Activated T-cell treated with anti-CD3 and anti-CD28 coated beads, Interleukin-2, amount 50 U/mL, for 72 hours (primary cell): ENCODE measurements around the gene U2AF2. TPM values are rescaled to one million over a fixed set of nuclear protein-coding genes. Genes with fewer than 3 reads are reported as not detected.
A peak's percentile ranks its signal among the peaks of the same experiment; 100 is the strongest.

Source experiments
- ATAC-seq, 2 donors: fragments of 150-1000 bp; cut with Tn5 transposase; replicated peaks in 1 of 2; 2 replicates each; pipeline ENCODE4 v1.10.0; 2021; ENCODE audit warnings: moderate library complexity in 2 of 2, mild to moderate bottlenecking in 1 of 2
- DNase-seq, 2 donors: peaks; one replicate each; pipeline ENCODE4 v3.0.0; 2021 to 2022; ENCODE audit warnings: mixed read lengths in 1 of 2
- H3K27ac Mint-ChIP-seq: one replicate; pipeline ENCODE4 v1.8.0; 2022; ENCODE audit warnings: mild to moderate bottlenecking, moderate library complexity, mixed read lengths
- H3K27me3 Mint-ChIP-seq: one replicate; pipeline ENCODE4 v1.8.0; 2022; ENCODE audit warnings: low read depth, mixed read lengths
- H3K36me3 Mint-ChIP-seq, 2 donors: one replicate each; pipeline ENCODE4 v1.8.0; 2022; ENCODE audit warnings: mixed read lengths in 2 of 2, mild to moderate bottlenecking in 1 of 2; ENCODE audit not compliant: insufficient read depth in 2 of 2
- H3K4me1 Mint-ChIP-seq: one replicate; pipeline ENCODE4 v1.8.0; 2022; ENCODE audit warnings: low read depth, mixed read lengths
- H3K4me3 Mint-ChIP-seq, 2 donors: one replicate each; pipeline ENCODE4 v1.8.0; 2022; ENCODE audit warnings: mild to moderate bottlenecking in 2 of 2, mixed read lengths in 2 of 2, moderate library complexity in 2 of 2
- H3K9me3 Mint-ChIP-seq, 2 donors: one replicate each; pipeline ENCODE4 v1.8.0; 2022; ENCODE audit warnings: mixed read lengths in 2 of 2
- total RNA-seq, 2 donors: library from RNA; stranded (reverse); gene quantifications; one replicate each; pipeline ENCODE4 v1.2.3, GENCODE V29; 2022

Gene U2AF2
- total RNA-seq, 2 donors from 2014 or later, result 128 to 137 TPM

DNA sequence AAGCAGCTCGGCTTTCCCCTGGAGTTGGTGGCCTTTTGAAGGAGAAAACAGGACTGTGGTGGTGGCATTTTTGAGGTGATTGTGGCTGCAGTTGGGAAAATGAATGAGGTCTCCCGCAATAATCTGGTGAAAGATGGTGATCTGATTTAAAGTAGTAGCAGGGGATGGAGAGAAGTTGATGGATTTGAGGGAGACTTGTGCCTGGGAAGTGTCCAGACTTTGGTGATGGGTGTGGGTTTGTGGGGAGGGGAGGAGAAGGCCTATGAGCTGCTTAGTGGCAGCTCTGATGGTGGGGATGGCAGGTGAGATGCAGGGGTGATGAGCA lies 16.2 kb downstream of the U2AF2 start:
- no peak for ATAC-seq
- no peaks in the 10 kb centered on the region for H3K27me3 Mint-ChIP-seq
- peaks cover 18% of the 10 kb centered on the region for H3K4me1 Mint-ChIP-seq
- no peak for DNase-seq
- no peak overlapping the region for H3K4me3 Mint-ChIP-seq
- no peaks in the 10 kb centered on the region for H3K9me3 Mint-ChIP-seq
- no peak overlapping the region for H3K27ac Mint-ChIP-seq
- peaks cover 4 to 21% of the 10 kb centered on the region in 2 donors for H3K36me3 Mint-ChIP-seq

- ATAC-seq, result no peak
- peaks cover 5 to 21% of the 10 kb centered on the region in 2 donors for H3K36me3 Mint-ChIP-seq
- peak overlapping the region; percentile 27 for H3K27ac Mint-ChIP-seq
Measured at GRCh38 chr19:55672418-55672817, 17.6 kb downstream of the U2AF2 start.

GRCh38 chr19:55673465-55673864 lies 18.6 kb downstream of the U2AF2 start:
- peak overlapping the region in 1 of 2 donors; percentile 14 for H3K4me3 Mint-ChIP-seq
- no peak for DNase-seq
- peaks cover 40% of the 10 kb centered on the region for H3K4me1 Mint-ChIP-seq
- H3K36me3 Mint-ChIP-seq, result peaks cover 8 to 17% of the 10 kb centered on the region in 2 donors
- H3K9me3 Mint-ChIP-seq, result no peaks in the 10 kb centered on the region
- no peaks in the 10 kb centered on the region for H3K27me3 Mint-ChIP-seq
- ATAC-seq, result no peak
- H3K27ac Mint-ChIP-seq, result peak overlapping the region; percentile 82

More at GRCh38 chr19:55672418-55672817, 17.6 kb downstream of the U2AF2 start:
- Mint-ChIP-seq H3K9me3 (no peaks in the 10 kb centered on the region), H3K4me3 (no peak overlapping the region), H3K4me1 (peaks cover 30% of the 10 kb centered on the region), H3K27me3 (no peaks in the 10 kb centered on the region)
- DNase-seq, result no peak

DNA sequence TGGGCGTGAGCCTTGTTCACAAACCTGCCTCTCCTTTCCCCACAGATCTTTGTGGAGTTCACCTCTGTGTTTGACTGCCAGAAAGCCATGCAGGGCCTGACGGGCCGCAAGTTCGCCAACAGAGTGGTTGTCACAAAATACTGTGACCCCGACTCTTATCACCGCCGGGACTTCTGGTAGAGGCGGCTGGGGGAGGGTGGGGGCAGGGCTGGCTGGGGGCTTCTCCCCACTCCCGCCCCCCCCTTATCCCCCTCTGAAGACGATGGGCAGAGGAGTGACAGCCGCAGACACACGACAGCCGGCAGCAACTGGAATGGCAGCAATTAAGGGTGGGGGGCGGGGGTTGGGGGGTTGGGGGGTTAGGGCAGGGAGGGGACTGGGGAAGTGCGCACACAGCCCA lies 19.1 kb downstream of the U2AF2 start:
- Mint-ChIP-seq H3K36me3 (peaks cover 8 to 19% of the 10 kb centered on the region in 2 donors), H3K4me1 (peaks cover 44% of the 10 kb centered on the region), H3K4me3 (peak overlapping the region in 1 of 2 donors; percentile 14), H3K27me3 (no peaks in the 10 kb centered on the region), H3K9me3 (no peaks in the 10 kb centered on the region), H3K27ac (peak overlapping the region; percentile 82)
- DNase-seq, result no peak
- ATAC-seq, result no peak

GRCh38 chr19:55674459-55674840 lies 19.6 kb downstream of the U2AF2 start:
- Mint-ChIP-seq H3K36me3 (peaks cover 8 to 21% of the 10 kb centered on the region in 2 donors), H3K27ac (peak overlapping the region; percentile 39), H3K9me3 (no peaks in the 10 kb centered on the region), H3K27me3 (no peaks in the 10 kb centered on the region), H3K4me3 (peak overlapping the region; percentile 65 to 93), H3K4me1 (peaks cover 50% of the 10 kb centered on the region)
- ATAC-seq, result no peak
- DNase-seq, result no peak

DNA sequence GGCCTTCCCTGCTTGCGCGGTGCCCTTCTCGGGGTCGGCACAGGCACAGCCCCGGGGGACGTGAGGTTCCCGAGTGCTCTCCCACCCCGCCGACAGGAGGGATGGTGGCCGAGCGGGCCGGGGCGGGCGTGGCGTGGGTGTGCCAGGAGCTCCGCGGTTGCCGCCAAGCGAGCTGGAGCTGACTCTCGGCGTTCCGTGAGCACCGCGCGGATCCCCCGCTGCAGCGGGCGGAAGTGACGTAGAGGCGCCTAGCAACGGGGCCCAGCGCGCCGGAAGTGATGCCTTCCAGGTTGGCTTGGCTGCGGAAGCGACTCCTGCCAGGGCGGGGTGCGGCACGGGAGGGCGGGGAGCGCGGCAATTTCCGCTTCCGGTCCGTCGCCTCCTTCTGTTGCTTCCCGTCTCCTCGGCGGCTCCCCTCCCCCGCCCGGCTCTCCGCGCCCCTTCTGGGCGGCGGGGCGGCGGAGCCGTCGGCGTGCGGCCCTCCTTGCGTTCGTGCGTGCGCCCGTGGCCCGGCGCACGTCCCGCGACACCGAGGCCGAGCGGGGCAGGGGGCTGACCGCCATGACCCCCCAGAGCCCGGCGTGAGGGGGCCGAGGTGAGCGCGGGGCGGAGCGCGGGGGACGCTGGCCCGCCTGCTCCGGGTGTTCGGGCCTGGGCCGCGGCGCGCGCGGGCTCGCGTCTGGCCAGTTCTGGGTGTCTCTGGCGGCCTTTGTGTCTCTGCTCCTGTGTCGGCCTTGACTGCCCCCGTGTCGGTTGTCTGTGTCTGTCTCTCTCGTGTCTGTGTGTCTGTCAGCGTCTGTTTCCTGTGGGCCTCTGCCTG lies 20.2 kb downstream of the U2AF2 start, which contains the start of gene EPN1:
Gene EPN1 (plus strand): TSS at position 386 of the 820 bp plus-strand sequence. CDS start 3,402 bp downstream, outside the sequence.
- peaks cover 56% of the 10 kb centered on the region for H3K4me1 Mint-ChIP-seq

GRCh38 chr19:55675661-55676354 lies 21.0 kb downstream of the U2AF2 start:
- Mint-ChIP-seq H3K4me3 (peak overlapping the region; percentile 93 to 94), H3K36me3 (peaks cover 8 to 25% of the 10 kb centered on the region in 2 donors), H3K27ac (peak overlapping the region; percentile 96), H3K27me3 (no peaks in the 10 kb centered on the region), H3K9me3 (no peaks in the 10 kb centered on the region), H3K4me1 (peaks cover 57% of the 10 kb centered on the region)
- no peak for ATAC-seq
- DNase-seq, result no peak

More for the DNA sequence above, 20.2 kb downstream of the U2AF2 start, which contains the start of gene EPN1:
- peak within 1 kb of the TSS; percentile 93 to 94 for H3K4me3 Mint-ChIP-seq
- peak; percentile 98 for DNase-seq
- ATAC-seq, result peak; percentile 93 to 96
- H3K36me3 Mint-ChIP-seq, result peaks cover 8 to 25% of the 10 kb centered on the region in 2 donors
- no peaks in the 10 kb centered on the region for H3K27me3 Mint-ChIP-seq
- H3K9me3 Mint-ChIP-seq, result no peaks in the 10 kb centered on the region
- peak within 1 kb of the TSS; percentile 96 for H3K27ac Mint-ChIP-seq

DNA sequence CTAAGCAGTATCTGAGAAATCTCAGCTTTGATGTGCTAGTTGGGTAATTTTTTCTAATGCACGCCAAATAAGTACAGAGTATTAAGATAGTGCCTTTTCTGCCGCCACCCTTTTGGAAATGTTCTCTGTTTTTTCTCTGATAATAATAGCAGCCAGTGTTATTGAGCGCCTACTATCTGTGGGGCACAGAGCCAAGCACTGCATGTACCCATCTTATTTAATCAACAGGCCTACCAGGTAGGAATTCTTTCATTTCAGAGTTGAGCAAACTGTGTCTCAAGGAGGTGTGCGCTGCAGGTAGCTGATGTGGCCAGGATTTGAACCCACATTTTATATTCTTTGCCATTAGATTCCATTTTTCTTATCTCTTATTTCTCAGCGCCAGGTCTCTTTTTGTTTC lies 21.5 kb downstream of the U2AF2 start:
- H3K36me3 Mint-ChIP-seq, result peaks cover 8 to 26% of the 10 kb centered on the region in 2 donors
- peak overlapping the region; percentile 93 to 94 for H3K4me3 Mint-ChIP-seq
- ATAC-seq, result no peak
- peak overlapping the region; percentile 38 for H3K27ac Mint-ChIP-seq
- no peak for DNase-seq
- H3K4me1 Mint-ChIP-seq, result peaks cover 56% of the 10 kb centered on the region
- no peaks in the 10 kb centered on the region for H3K9me3 Mint-ChIP-seq
- H3K27me3 Mint-ChIP-seq, result no peaks in the 10 kb centered on the region

- Mint-ChIP-seq H3K9me3 (no peaks in the 10 kb centered on the region), H3K27me3 (no peaks in the 10 kb centered on the region), H3K4me3 (peak overlapping the region; percentile 93 to 94), H3K4me1 (peaks cover 56% of the 10 kb centered on the region), H3K27ac (peak overlapping the region; percentile 38), H3K36me3 (peaks cover 8 to 25% of the 10 kb centered on the region in 2 donors)
- no peak for ATAC-seq
- DNase-seq, result no peak
Measured at GRCh38 chr19:55676889-55677505, 22.2 kb downstream of the U2AF2 start.

DNA sequence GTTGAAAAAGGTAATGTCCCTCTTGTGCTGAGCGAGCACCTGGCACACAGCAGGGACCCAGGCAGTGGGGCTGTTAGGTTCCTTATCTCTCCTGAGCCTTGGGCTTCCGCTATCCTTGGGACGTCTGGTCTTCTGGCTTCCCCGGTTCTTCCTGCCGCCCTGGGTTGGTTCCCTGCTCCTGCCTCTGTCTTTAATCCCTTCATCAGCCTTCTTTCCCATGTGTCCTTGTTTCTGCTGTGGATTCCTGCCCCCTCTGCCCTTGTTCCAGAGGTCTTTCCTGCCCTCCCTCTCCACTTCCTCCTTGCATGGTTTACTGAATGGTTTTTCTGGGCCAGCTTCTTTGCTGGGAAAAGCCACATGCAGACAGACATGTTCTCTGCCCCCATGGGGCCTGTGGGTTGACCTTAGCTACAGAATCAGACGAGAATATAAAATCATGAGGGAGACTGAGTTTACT lies 22.8 kb downstream of the U2AF2 start:
- H3K4me3 Mint-ChIP-seq, result peak overlapping the region; percentile 93 to 94
- H3K27me3 Mint-ChIP-seq, result no peaks in the 10 kb centered on the region
- ATAC-seq, result no peak
- H3K27ac Mint-ChIP-seq, result peak overlapping the region; percentile 45
- H3K4me1 Mint-ChIP-seq, result peaks cover 56% of the 10 kb centered on the region
- H3K9me3 Mint-ChIP-seq, result no peaks in the 10 kb centered on the region
- no peak for DNase-seq
- peaks cover 8 to 19% of the 10 kb centered on the region in 2 donors for H3K36me3 Mint-ChIP-seq

DNA sequence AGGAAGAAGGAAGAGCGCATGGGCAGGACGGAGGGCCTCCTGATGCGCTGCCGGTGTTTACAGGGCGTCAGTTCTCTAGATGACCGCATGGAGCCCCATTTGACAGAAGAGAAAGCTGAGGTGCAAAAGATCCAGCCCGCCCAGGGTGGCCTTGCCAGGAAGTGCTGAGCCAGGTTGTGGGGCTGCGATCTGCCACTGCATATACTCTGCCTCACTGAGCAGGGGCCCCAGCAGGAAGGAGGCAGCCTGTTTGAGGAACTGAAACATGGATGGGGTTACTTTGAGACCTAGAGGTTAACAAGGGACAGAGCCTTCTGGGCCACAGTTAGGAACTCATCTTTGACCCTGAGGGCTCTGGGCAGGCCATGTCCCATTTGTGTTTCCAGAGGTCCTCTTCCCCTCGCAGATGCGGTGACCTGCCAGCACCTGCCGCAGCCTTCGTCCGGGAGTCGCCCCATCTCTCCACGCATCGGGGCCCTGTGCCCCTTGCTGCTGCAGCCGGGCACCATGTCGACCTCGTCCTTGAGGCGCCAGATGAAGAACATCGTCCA lies 23.4 kb downstream of the U2AF2 start:
- DNase-seq (no peak), ATAC-seq (no peak)
- Mint-ChIP-seq H3K9me3 (no peaks in the 10 kb centered on the region), H3K4me1 (peaks cover 55% of the 10 kb centered on the region), H3K27me3 (no peaks in the 10 kb centered on the region), H3K36me3 (peaks cover 8 to 19% of the 10 kb centered on the region in 2 donors), H3K27ac (peak overlapping the region; percentile 45), H3K4me3 (no peak overlapping the region)

GRCh38 chr19:55679343-55680257 lies 24.8 kb downstream of the U2AF2 start:
- ATAC-seq (no peak), DNase-seq (no peak)
- H3K27me3 Mint-ChIP-seq, result no peaks in the 10 kb centered on the region
- peak overlapping the region; percentile 33 to 49 for H3K4me3 Mint-ChIP-seq
- peaks cover 8 to 20% of the 10 kb centered on the region in 2 donors for H3K36me3 Mint-ChIP-seq
- H3K9me3 Mint-ChIP-seq, result no peaks in the 10 kb centered on the region
- peak overlapping the region; percentile 23 for H3K27ac Mint-ChIP-seq
- peaks cover 44% of the 10 kb centered on the region for H3K4me1 Mint-ChIP-seq
